Hepatocyte (in vitro differentiated cells): ENCODE measurements around the gene APC2. TPM values are rescaled to one million over a fixed set of nuclear protein-coding genes. Genes with fewer than 3 reads are reported as not detected.

Experiments
- DNase-seq: peaks from one replicate; pipeline ENCODE4 v3.0.0-alpha.2; 2016; ENCODE audit warnings: low spot score
- H2AFZ ChIP-seq: fragments of 200-600 bp; sonication (generic); 2 replicates; pipeline ENCODE4 v1.6.0; 2016; ENCODE audit warnings: antibody characterized with exemption, mild to moderate bottlenecking
- H3K27ac ChIP-seq: fragments of 200-600 bp; sonication (generic); 2 replicates; pipeline ENCODE4 v1.5.1; 2016; ENCODE audit warnings: mild to moderate bottlenecking
- H3K27me3 ChIP-seq: fragments of 200-600 bp; sonication (generic); 2 replicates; pipeline ENCODE4 v1.6.1; 2016
- H3K36me3 ChIP-seq: fragments of 200-600 bp; sonication (generic); replicated peaks from 2 replicates; pipeline ENCODE4 v1.5.1; 2016; ENCODE audit warnings: low read depth; ENCODE audit not compliant: insufficient read depth
- H3K4me1 ChIP-seq: fragments of 200-600 bp; sonication (generic); 2 replicates; pipeline ENCODE4 v1.5.1; 2016; ENCODE audit warnings: mild to moderate bottlenecking, moderate library complexity; ENCODE audit not compliant: insufficient read depth
- H3K4me2 ChIP-seq: fragments of 200-600 bp; sonication (generic); 2 replicates; pipeline ENCODE4 v1.6.0; 2016
- H3K4me3 ChIP-seq: fragments of 200-600 bp; sonication (generic); 2 replicates; pipeline ENCODE4 v1.5.1; 2016; ENCODE audit warnings: mild to moderate bottlenecking
- H3K79me2 ChIP-seq: fragments of 200-600 bp; sonication (generic); 2 replicates; pipeline ENCODE4 v1.6.0; 2017; ENCODE audit warnings: mild to moderate bottlenecking
- H3K9me2 ChIP-seq: fragments of 200-600 bp; sonication (generic); replicated peaks from 2 replicates; pipeline ENCODE4 v1.6.0; 2017; ENCODE audit warnings: mild to moderate bottlenecking; ENCODE audit not compliant: insufficient read depth
- H3K9me3 ChIP-seq: fragments of 200-600 bp; sonication (generic); 2 replicates; pipeline ENCODE4 v1.5.1; 2016; ENCODE audit warnings: low read depth, mild to moderate bottlenecking
- H4K20me1 ChIP-seq: fragments of 200-600 bp; sonication (generic); 2 replicates; pipeline ENCODE4 v1.6.0; 2016; ENCODE audit warnings: mild to moderate bottlenecking; ENCODE audit not compliant: insufficient read depth, poor library complexity, severe bottlenecking
- EZH2 ChIP-seq: fragments of 200-600 bp; sonication (generic); IDR thresholded peaks from 2 replicates; pipeline ENCODE4 v1.6.1; 2016; ENCODE audit warnings: antibody characterized with exemption, mild to moderate bottlenecking, borderline replicate concordance
- EZH2phosphoT487 ChIP-seq: fragments of 200-600 bp; sonication (generic); IDR thresholded peaks from one replicate; pipeline ENCODE4 v1.6.1; 2018; ENCODE audit warnings: antibody characterized with exemption, mild to moderate bottlenecking, low read depth, moderate library complexity; ENCODE audit not compliant: unreplicated experiment, severe bottlenecking
- WGBS: methylation state at CpG from one replicate; pipeline ENCODE4 v1.1.6; 2016; ENCODE audit warnings: low lambda C conversion rate; ENCODE audit errors: missing lambda C conversion rate; 5-methylcytosine and 5-hydroxymethylcytosine counted together
- polyA plus RNA-seq: library from polyadenylated mRNA; unstranded; fragments of >200 nt; fragmentation: Nextera tagmentation; extraction: Ambion mirVana; gene quantifications from 2 replicates; pipeline ENCODE4 v1.2.1, GENCODE V29; 2016
- total RNA-seq: library from RNA; depleted of rRNA; stranded (reverse); fragments of >200 nt; gene quantifications from 2 replicates; pipeline ENCODE4 v1.2.3, GENCODE V29; 2014
- TF ChIP-seq, protein P1 (sequence below): fragments of 200-600 bp; sonication (generic); IDR thresholded peaks from 2 replicates; pipeline ENCODE4 v1.5.1; 2016; ENCODE audit warnings: antibody characterized with exemption, mild to moderate bottlenecking; ENCODE audit not compliant: poor library complexity

The APC2 gene
- total and polyA plus RNA-seq, 2 experiments from 2014 or later, result 0.36 to 1.2 TPM

DNA sequence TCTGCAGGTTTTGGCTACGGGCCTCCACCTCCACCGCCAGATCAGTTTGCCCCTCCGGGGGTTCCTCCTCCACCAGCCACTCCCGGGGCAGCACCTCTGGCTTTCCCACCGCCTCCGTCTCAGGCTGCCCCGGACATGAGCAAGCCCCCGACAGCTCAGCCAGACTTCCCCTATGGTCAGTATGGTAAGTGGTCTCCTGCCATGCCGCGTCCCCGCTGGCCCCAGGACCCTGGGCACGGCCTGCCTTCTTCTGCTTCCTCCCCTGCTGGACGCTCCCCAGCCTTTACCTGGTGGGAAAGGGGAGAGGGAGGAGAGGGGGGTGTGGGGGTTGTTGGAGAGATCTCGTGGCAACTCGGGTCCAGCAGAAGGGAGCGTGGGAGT, 17.4 kb upstream of the APC2 start:
- Histone ChIP-seq H3K36me3 (no peaks in the 10 kb centered on the region), H3K27ac (no peak overlapping the region), H3K79me2 (peaks cover 26% of the 10 kb centered on the region), H4K20me1 (peaks cover 5% of the 10 kb centered on the region), H2AFZ (no peak overlapping the region), H3K9me3 (no peaks in the 10 kb centered on the region), H3K27me3 (no peaks in the 10 kb centered on the region), H3K9me2 (no peaks in the 10 kb centered on the region), H3K4me1 (peaks cover 5% of the 10 kb centered on the region), H3K4me3 (no peak overlapping the region), H3K4me2 (no peak overlapping the region)
- TF ChIP-seq, protein P1, sequence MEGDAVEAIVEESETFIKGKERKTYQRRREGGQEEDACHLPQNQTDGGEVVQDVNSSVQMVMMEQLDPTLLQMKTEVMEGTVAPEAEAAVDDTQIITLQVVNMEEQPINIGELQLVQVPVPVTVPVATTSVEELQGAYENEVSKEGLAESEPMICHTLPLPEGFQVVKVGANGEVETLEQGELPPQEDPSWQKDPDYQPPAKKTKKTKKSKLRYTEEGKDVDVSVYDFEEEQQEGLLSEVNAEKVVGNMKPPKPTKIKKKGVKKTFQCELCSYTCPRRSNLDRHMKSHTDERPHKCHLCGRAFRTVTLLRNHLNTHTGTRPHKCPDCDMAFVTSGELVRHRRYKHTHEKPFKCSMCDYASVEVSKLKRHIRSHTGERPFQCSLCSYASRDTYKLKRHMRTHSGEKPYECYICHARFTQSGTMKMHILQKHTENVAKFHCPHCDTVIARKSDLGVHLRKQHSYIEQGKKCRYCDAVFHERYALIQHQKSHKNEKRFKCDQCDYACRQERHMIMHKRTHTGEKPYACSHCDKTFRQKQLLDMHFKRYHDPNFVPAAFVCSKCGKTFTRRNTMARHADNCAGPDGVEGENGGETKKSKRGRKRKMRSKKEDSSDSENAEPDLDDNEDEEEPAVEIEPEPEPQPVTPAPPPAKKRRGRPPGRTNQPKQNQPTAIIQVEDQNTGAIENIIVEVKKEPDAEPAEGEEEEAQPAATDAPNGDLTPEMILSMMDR, result no peak
- TF ChIP-seq EZH2phosphoT487, result no peak
- no peak for TF ChIP-seq EZH2
- WGBS, result 98% methylated on average over 12 of the region's 16 CpGs
- DNase-seq, result no peak

DNA sequence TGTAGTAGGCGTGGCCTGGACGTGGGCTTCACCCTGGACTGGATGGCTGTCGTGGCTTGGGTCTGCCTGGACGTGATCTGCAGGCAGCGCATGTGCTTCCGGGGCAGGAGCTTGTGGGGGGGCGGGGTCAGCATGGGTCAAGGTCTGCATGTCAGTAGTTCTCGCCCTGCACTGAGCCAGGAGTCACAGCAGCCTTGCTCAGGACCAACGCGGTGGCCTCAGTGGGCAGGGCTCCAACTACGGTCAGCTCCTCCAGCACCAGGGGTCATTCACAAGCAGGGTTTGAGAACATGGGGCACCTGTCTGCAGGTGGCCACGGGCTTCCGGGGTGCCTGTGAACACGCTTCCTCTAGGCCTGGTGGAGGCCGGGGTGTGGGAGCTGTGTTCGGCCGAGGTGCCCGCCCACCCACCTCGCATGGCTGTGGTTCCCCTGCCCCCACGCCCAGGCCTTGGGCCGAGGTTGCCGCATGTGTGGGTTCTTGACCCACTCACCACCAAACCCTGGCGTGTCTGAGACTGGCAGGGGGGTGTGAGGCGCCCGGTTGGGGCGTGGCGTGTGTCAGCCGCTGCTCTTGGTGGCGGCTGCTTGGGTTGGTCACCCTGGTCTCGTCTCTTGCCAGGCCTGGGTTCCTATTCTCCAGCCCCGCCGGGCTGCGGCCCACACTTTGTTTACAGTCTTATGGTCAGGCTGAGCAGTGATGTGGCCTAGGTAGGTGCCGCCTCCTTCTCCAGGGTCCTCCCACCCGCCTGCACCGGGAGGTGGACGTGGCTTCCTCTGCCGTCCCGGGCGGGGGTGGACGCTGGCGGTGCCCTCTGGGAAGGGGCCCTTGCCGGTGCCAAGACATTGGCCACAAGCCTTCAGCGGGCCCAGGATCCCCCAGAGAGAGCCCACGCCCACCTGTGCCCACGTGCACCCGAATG, 16.5 kb upstream of the APC2 start:
- Histone ChIP-seq H3K79me2 (peaks cover 18% of the 10 kb centered on the region), H3K4me1 (peaks cover 5% of the 10 kb centered on the region), H3K27me3 (no peaks in the 10 kb centered on the region), H2AFZ (no peak overlapping the region), H3K4me2 (no peak overlapping the region), H3K4me3 (no peak overlapping the region), H3K27ac (no peak overlapping the region), H3K36me3 (no peaks in the 10 kb centered on the region), H4K20me1 (no peaks in the 10 kb centered on the region), H3K9me3 (no peaks in the 10 kb centered on the region), H3K9me2 (no peaks in the 10 kb centered on the region)
- 95% methylated on average over 44 of the region's 47 CpGs for WGBS
- DNase-seq, result no peak
- no peak for TF ChIP-seq EZH2phosphoT487
- TF ChIP-seq, protein P1, result no peak
- no peak for TF ChIP-seq EZH2

DNA sequence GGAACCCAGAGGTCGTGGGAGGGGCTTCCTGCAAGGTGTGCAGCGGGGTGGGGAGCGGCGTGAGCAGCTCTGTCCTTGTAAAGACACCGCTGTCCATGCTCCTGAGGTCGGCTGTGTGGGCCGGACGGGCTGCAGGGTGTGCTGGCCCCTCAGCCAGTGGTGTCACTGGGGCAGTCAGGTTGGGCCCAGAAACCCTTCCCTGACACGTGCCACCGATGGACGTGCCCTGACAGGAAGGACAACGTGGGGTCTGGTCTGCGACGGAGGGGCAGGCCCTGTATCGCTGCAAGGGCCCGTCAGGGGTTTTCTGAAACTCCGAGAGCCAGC, 15.9 kb upstream of the APC2 start:
- TF ChIP-seq, protein P1, result no peak
- no peak for TF ChIP-seq EZH2
- no peak for TF ChIP-seq EZH2phosphoT487
- H3K9me2 ChIP-seq, result no peaks in the 10 kb centered on the region
- 96% methylated on average over 17 of the region's 17 CpGs for WGBS
- H3K79me2 ChIP-seq, result peaks cover 23% of the 10 kb centered on the region
- H3K4me1 ChIP-seq, result peaks cover 5% of the 10 kb centered on the region
- no peak overlapping the region for H3K4me2 ChIP-seq
- H3K9me3 ChIP-seq, result no peaks in the 10 kb centered on the region
- no peak overlapping the region for H2AFZ ChIP-seq
- H4K20me1 ChIP-seq, result peaks cover 2% of the 10 kb centered on the region
- no peak for DNase-seq
- no peak overlapping the region for H3K27ac ChIP-seq
- no peak overlapping the region for H3K4me3 ChIP-seq
- H3K27me3 ChIP-seq, result no peaks in the 10 kb centered on the region
- H3K36me3 ChIP-seq, result no peaks in the 10 kb centered on the region
